ENCODE results near the gene PTPN9. TPM values are rescaled to one million over a fixed set of nuclear protein-coding genes. Genes with fewer than 3 reads are reported as not detected.
A peak's percentile ranks its signal among the peaks of the same experiment; 100 is the strongest.

The PTPN9 gene
- total and polyA plus RNA-seq, 2 of the 13 experiments (the other 11 are each of a cell fraction or from before 2014, with no cell fraction given): 16.6 to 19.9 TPM

DNA sequence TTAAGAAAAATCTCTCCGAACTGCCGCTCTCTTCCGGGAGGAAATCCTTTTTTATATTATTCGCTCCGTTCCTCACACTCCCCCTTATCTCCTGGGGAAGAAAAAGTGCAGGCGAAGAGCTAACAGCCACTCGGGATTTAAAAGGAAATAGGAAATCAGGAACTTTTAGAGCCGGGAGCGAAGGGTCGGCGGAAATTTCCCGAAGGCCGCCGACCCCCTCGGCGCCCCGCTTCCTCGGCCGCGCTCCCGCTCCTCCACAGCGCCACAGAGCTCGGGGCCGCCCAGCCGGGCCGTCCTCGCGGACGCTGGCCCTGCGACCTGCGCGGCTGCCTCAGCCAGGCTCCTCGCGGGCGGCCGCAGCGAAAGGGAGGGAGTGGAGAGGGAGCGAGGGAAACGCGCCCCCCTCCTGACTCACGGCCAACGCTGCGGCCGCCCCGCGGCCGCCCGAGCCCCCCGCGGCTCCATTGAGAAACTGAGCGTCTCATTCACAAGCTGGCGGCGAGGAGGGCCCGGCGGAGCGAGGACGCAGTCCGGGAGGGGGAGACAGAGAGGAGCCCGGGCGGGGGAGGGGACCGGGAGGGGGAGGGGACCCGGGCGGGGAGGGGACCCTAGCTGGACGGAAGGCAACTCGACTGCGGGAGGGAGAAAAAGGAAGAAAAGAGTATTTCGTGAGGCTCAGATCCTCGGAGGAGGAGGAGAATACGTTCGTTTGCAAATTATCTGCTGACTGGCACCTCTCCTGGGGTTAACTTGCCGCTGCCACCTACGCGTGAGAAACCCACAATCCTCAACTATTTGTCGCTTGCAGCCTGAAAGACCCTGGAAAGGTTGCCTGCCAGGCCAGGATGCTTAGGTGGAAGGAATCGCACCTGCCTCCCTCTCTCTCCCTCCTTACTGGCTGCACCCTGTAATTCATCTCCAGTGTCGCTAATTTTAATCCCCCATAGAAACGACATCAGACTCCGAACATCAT lies at the start of gene PTPN9 (continued):
- TF ChIP-seq ZNF747 (CRISPR knock-in tag; IDR thresholded peaks at IDR 0.05; ENCODE audit: borderline replicate concordance) (no peak), ZC3H13 (CRISPR knock-in tag; IDR thresholded peaks at IDR 0.05) (no peak), NRL (CRISPR knock-in tag; IDR thresholded peaks at IDR 0.05; ENCODE audit: borderline replicate concordance) (no peak), ZNF746 (CRISPR knock-in tag; IDR thresholded peaks at IDR 0.05) (peak; percentile 47), CAMTA2 (CRISPR knock-in tag; IDR thresholded peaks at IDR 0.05; ENCODE audit: borderline replicate concordance) (no peak), ZNF724P (CRISPR knock-in tag; IDR thresholded peaks at IDR 0.05; ENCODE audit: borderline replicate concordance) (no peak), KDM5B (CRISPR knock-in tag; IDR thresholded peaks at IDR 0.05; ENCODE audit: borderline replicate concordance) (no peak), DMAP1 (CRISPR knock-in tag; IDR thresholded peaks at IDR 0.05) (peak; percentile 63; the same call in 1 of the 2 replicates), TAF1 (CRISPR knock-in tag; IDR thresholded peaks at IDR 0.05) (peak; percentile 60), ZNF354B (CRISPR knock-in tag; IDR thresholded peaks at IDR 0.05) (no peak), KAT7 (CRISPR knock-in tag; IDR thresholded peaks at IDR 0.05; ENCODE audit: borderline replicate concordance) (peak; percentile 39; the same call in 1 of the 2 replicates), MEIS2 (CRISPR knock-in tag; IDR thresholded peaks at IDR 0.05) (no peak), ZFP36L2 (CRISPR knock-in tag; IDR thresholded peaks at IDR 0.05) (no peak), ARID5B (CRISPR knock-in tag; IDR thresholded peaks at IDR 0.05) (no peak), RNF2 (conservative IDR thresholded peaks at IDR 0.05; ENCODE audit: low read depth) (no peak), HOXD1 (CRISPR knock-in tag; IDR thresholded peaks at IDR 0.05) (0 out of 2 replicates have a peak, but pooled peaks have one; percentile 29)
- TF ChIP-seq, protein P1, sequence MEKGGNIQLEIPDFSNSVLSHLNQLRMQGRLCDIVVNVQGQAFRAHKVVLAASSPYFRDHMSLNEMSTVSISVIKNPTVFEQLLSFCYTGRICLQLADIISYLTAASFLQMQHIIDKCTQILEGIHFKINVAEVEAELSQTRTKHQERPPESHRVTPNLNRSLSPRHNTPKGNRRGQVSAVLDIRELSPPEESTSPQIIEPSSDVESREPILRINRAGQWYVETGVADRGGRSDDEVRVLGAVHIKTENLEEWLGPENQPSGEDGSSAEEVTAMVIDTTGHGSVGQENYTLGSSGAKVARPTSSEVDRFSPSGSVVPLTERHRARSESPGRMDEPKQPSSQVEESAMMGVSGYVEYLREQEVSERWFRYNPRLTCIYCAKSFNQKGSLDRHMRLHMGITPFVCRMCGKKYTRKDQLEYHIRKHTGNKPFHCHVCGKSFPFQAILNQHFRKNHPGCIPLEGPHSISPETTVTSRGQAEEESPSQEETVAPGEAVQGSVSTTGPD (CRISPR knock-in tag; IDR thresholded peaks at IDR 0.05): no peak
- TF ChIP-seq, protein P2, sequence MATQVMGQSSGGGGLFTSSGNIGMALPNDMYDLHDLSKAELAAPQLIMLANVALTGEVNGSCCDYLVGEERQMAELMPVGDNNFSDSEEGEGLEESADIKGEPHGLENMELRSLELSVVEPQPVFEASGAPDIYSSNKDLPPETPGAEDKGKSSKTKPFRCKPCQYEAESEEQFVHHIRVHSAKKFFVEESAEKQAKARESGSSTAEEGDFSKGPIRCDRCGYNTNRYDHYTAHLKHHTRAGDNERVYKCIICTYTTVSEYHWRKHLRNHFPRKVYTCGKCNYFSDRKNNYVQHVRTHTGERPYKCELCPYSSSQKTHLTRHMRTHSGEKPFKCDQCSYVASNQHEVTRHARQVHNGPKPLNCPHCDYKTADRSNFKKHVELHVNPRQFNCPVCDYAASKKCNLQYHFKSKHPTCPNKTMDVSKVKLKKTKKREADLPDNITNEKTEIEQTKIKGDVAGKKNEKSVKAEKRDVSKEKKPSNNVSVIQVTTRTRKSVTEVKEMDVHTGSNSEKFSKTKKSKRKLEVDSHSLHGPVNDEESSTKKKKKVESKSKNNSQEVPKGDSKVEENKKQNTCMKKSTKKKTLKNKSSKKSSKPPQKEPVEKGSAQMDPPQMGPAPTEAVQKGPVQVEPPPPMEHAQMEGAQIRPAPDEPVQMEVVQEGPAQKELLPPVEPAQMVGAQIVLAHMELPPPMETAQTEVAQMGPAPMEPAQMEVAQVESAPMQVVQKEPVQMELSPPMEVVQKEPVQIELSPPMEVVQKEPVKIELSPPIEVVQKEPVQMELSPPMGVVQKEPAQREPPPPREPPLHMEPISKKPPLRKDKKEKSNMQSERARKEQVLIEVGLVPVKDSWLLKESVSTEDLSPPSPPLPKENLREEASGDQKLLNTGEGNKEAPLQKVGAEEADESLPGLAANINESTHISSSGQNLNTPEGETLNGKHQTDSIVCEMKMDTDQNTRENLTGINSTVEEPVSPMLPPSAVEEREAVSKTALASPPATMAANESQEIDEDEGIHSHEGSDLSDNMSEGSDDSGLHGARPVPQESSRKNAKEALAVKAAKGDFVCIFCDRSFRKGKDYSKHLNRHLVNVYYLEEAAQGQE (IDR thresholded peaks at IDR 0.05; ENCODE audit: borderline replicate concordance in 1 of 2, low read depth in 1 of 2, low read length in 2 of 2): no peak

All from HepG2 (cell line).